GM12878 (cell line): ENCODE measurements around the gene RNF175. TPM values are rescaled to one million over a fixed set of nuclear protein-coding genes. Genes with fewer than 3 reads are reported as not detected.

Experiments used
- ATAC-seq: fragments of 200-7000 bp; cut with Tn5 transposase; 3 replicates; pipeline ENCODE4 v1.9.1; 2020; ENCODE audit warnings: mild to moderate bottlenecking, moderate library complexity
- BruUV-seq: library from RNA; stranded (reverse); fragments of 400-500 nt; replicated peaks from 2 replicates; lab custom pipeline; 2021; lab: Mats Ljungman, UMichigan
- CTCF ChIA-PET: fragments of 300-600 bp; sonication (Branson Sonifier 250); formaldehyde crosslinking; extraction: SDS; loops from one replicate; lab custom pipeline; 2021; ENCODE audit warnings: inconsistent platforms; lab: Yijun Ruan, JAX
- POLR2A ChIA-PET: fragments of 350-600 bp; formaldehyde crosslinking; extraction: SDS; loops from one replicate; lab custom pipeline; 2021; ENCODE audit warnings: inconsistent platforms; lab: Charles Lee
- RAD21 ChIA-PET: fragments of 300-600 bp; sonication (Branson Sonifier 250); formaldehyde crosslinking; loops from one replicate; lab custom pipeline; 2023; ENCODE audit warnings: antibody characterized with exemption; ENCODE audit not compliant: unreplicated experiment; lab: Charles Lee
- SMC1A ChIA-PET: fragments of 300-600 bp; sonication (Branson Sonifier 250); formaldehyde crosslinking; loops from one replicate; lab custom pipeline; 2023; ENCODE audit not compliant: unreplicated experiment, uncharacterized antibody; lab: Charles Lee
- DNase-seq: peaks from one replicate; pipeline ENCODE4 v3.0.0-alpha.2; 2011; ENCODE audit warnings: low read depth, low spot score
- FAIRE-seq: peaks from 3 replicates; lab custom pipeline; 2011; peaks lifted over from hg19 to GRCh38; lab: Jason Lieb, UNC
- H2AFZ ChIP-seq: 2 replicates; pipeline ENCODE4 v1.6.0; 2011; ENCODE audit warnings: low read depth, low read length, control low read depth; ENCODE audit not compliant: control insufficient read depth
- H3K27ac ChIP-seq: 2 replicates; pipeline ENCODE4 v1.5.1; 2011; ENCODE audit warnings: control low read depth; ENCODE audit not compliant: control insufficient read depth, insufficient read depth
- H3K27me3 ChIP-seq, 2 experiments: replicated peaks in 1 of 2; 2 replicates each; pipeline versions ENCODE4 v1.6.0 to v1.6.1; 2011; ENCODE audit warnings: low read length in 1 of 2; ENCODE audit not compliant: control insufficient read depth in 2 of 2, insufficient read depth in 2 of 2
- H3K36me3 ChIP-seq, 2 experiments: 2 replicates each; pipeline ENCODE4 v1.5.1; 2011; ENCODE audit warnings: low read length in 1 of 2; ENCODE audit not compliant: control insufficient read depth in 2 of 2, insufficient read depth in 2 of 2
- H3K4me1 ChIP-seq: 2 replicates; pipeline ENCODE4 v1.6.1; 2011; ENCODE audit warnings: mild to moderate bottlenecking, low read length, moderate library complexity, mixed read lengths; ENCODE audit not compliant: control insufficient read depth, insufficient read depth
- H3K4me2 ChIP-seq: 2 replicates; pipeline ENCODE4 v1.6.0; 2011; ENCODE audit warnings: control low read depth; ENCODE audit not compliant: control insufficient read depth, insufficient read depth
- H3K4me3 ChIP-seq: fragments of 200-600 bp; sonication (generic); 2 replicates; pipeline ENCODE4 v1.5.1; 2016
- H3K79me2 ChIP-seq: 2 replicates; pipeline ENCODE4 v1.6.0; 2011; ENCODE audit warnings: low read length; ENCODE audit not compliant: control insufficient read depth, insufficient read depth
- H3K9ac ChIP-seq: 2 replicates; pipeline ENCODE4 v1.8.0; 2011; ENCODE audit warnings: low read length, control low read depth, mixed read lengths; ENCODE audit not compliant: control insufficient read depth, insufficient read depth
- H3K9me3 ChIP-seq: replicated peaks from 3 replicates; pipeline ENCODE4 v1.5.1; 2011; ENCODE audit warnings: mild to moderate bottlenecking, low read length; ENCODE audit not compliant: control insufficient read depth, insufficient read depth
- H4K20me1 ChIP-seq: 2 replicates; pipeline ENCODE4 v1.6.0; 2011; ENCODE audit not compliant: control insufficient read depth, insufficient read depth
- CEBPB ChIP-seq, 2 experiments: fragments of 150-350 bp in 1 of 2; IDR thresholded peaks; 2 replicates each; pipeline ENCODE4 v1.6.1; 2012 to 2014; ENCODE audit warnings: low read depth in 2 of 2, low read length in 2 of 2, borderline replicate concordance in 1 of 2, inconsistent platforms in 1 of 2
- CREB1 ChIP-seq: IDR thresholded peaks from 2 replicates; pipeline ENCODE4 v1.6.1; 2012; ENCODE audit warnings: low read depth, mild to moderate bottlenecking, inconsistent platforms
- E4F1 ChIP-seq: fragments of 450-650 bp; IDR thresholded peaks from 2 replicates; pipeline ENCODE4 v1.6.1; 2018; ENCODE audit warnings: borderline replicate concordance, mild to moderate bottlenecking; ENCODE audit not compliant: partially characterized antibody
- FOS ChIP-seq: IDR thresholded peaks from 3 replicates; pipeline ENCODE4 v1.6.1; 2011; ENCODE audit warnings: borderline replicate concordance; ENCODE audit not compliant: insufficient read length; ENCODE audit errors: extremely low read depth
- GATAD2B ChIP-seq: fragments of 450-650 bp; conservative IDR thresholded peaks from 2 replicates; pipeline ENCODE4 v1.6.1; 2017; ENCODE audit warnings: low read depth, mild to moderate bottlenecking, moderate library complexity
- NFXL1 ChIP-seq: fragments of 450-650 bp; IDR thresholded peaks from 2 replicates; pipeline ENCODE4 v1.6.1; 2017; ENCODE audit warnings: antibody characterized with exemption, mild to moderate bottlenecking, borderline replicate concordance
- NRF1 ChIP-seq: conservative IDR thresholded peaks from 2 replicates; pipeline ENCODE4 v1.6.1; 2011; ENCODE audit warnings: mild to moderate bottlenecking, low read depth, low read length, improper control_type of control experiment
- PAX8 ChIP-seq: fragments of 450-650 bp; IDR thresholded peaks from 2 replicates; pipeline ENCODE4 v1.6.1; 2017; ENCODE audit warnings: mild to moderate bottlenecking, moderate library complexity
- REST ChIP-seq: IDR thresholded peaks from 2 replicates; pipeline ENCODE4 v1.6.1; 2012; ENCODE audit warnings: mild to moderate bottlenecking, low read depth, low read length
- YBX1 ChIP-seq: fragments of 450-650 bp; IDR thresholded peaks from 2 replicates; pipeline ENCODE4 v1.6.1; 2016; ENCODE audit warnings: antibody characterized with exemption
- ZSCAN29 ChIP-seq: fragments of 450-650 bp; IDR thresholded peaks from 2 replicates; pipeline ENCODE4 v1.6.1; 2017; ENCODE audit warnings: mild to moderate bottlenecking, moderate library complexity
- WGBS: methylation state at CpG from one replicate; pipeline ENCODE4 v1.1.6; 2016; ENCODE audit warnings: low lambda C conversion rate; ENCODE audit not compliant: insufficient replicate concordance, insufficient coverage; ENCODE audit errors: missing lambda C conversion rate; 5-methylcytosine and 5-hydroxymethylcytosine counted together
- in situ Hi-C: fragments of 300-500 bp; cut with MboI; formaldehyde crosslinking; loops from 9 replicates; pipeline ENCODE4 v1.14.3; 2018; ENCODE audit warnings: mixed read lengths
- intact Hi-C: fragments of 100-400 bp; cut with micrococcal nuclease; formaldehyde crosslinking; loops from one replicate; pipeline ENCODE4 v1.14.2; 2022; ENCODE audit not compliant: unreplicated experiment
- polyA plus RNA-seq, 11 experiments: library from polyadenylated mRNA; depleted of rRNA in 4 of 11; unstranded in 6 of 11; stranded (reverse) in 5 of 11; fragments of >200 nt; fragmentation: Nextera tagmentation in 4 of 11; fragmentation: Illumina TruSeq in 1 of 11; extraction: Ambion mirVana in 4 of 11; extraction: Trizol in 1 of 11; gene quantifications; 1 replicate in 1 of 11; 2 replicates in 10 of 11; pipeline versions ENCODE4 v1.2.1 to v1.2.3, GENCODE V29; 2011 to 2016; ENCODE audit warnings: inconsistent platforms in 2 of 11, missing spikeins in 2 of 11, low read depth in 1 of 11
- total RNA-seq, 4 experiments: library from RNA; depleted of rRNA in 3 of 4; stranded (reverse); fragments of >200 nt in 3 of 4; fragmentation: Illumina TruSeq in 1 of 4; extraction: Trizol in 1 of 4; gene quantifications; 2 replicates each; pipeline versions ENCODE4 v1.2.1 to v1.2.3, GENCODE V29; 2013 to 2021
- TF ChIP-seq, protein P1 (sequence below): fragments of 150-350 bp; IDR thresholded peaks from 2 replicates; pipeline ENCODE4 v1.6.1; 2014; ENCODE audit warnings: mild to moderate bottlenecking, low read depth, low read length
- TF ChIP-seq, protein P2 (sequence below): fragments of 450-650 bp; IDR thresholded peaks from 2 replicates; pipeline ENCODE4 v1.6.1; 2017; ENCODE audit warnings: mild to moderate bottlenecking, low read depth, inconsistent platforms; ENCODE audit not compliant: poor library complexity, severe bottlenecking

RNF175 gene
- total and polyA plus RNA-seq, 10 of the 15 experiments (the other 5 are each of a cell fraction or from before 2014, with no cell fraction given) = not detected

DNA sequence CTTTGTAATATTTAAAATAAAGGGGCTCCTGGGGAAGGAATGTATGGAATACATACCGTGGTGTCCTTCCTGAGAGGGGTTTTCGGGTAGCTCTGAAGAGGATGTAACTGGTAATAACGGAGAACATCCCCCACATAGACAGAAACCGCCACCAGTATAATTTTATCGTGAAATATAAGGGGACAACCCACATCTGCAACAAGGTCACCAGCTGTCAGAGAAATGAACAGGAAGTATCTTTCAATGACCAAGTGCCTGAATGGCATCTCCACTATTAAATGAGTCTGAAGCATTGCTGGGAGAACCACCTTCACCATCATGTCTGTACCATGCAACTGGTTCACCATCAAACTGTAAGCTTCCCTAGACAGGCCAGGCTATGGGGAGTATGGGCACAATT lies 31.7 kb downstream of the RNF175 start (continued):
- no peak for TF ChIP-seq REST
- TF ChIP-seq NRF1 = no peak
- no peak for TF ChIP-seq YBX1
- TF ChIP-seq FOS = no peak
- TF ChIP-seq E4F1 = no peak

DNA sequence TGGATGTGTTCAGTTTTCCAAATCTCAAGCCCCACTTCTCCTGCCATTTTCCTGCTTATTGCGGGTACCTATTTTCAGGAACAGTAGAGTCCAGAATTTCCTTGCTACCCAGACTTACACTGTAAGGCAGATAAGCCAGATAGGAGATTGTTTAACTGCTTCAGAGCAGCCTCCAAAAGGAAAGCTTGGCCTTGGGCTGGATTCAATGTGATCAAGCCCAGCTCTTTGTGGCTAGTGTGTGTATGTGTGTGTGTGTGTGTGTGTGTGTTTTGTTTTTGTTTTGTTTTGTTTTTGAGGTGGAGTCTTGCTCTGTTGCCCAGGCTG lies 34.0 kb downstream of the RNF175 start:
- H3K4me3 ChIP-seq = no peak overlapping the region
- peaks cover 0 to 2% of the 10 kb centered on the region in 2 experiments; a peak in 1 of 4 replicates for H3K27me3 ChIP-seq
- intact Hi-C loops = no loop called here
- no peaks in the 10 kb centered on the region for H4K20me1 ChIP-seq
- H3K36me3 ChIP-seq = no peaks in the 10 kb centered on the region
- peaks cover 9% of the 10 kb centered on the region; the same call in 1 of the 2 replicates for H3K4me1 ChIP-seq
- BruUV-seq = no TSS peak
- ChIA-PET RAD21 (no interaction called here), SMC1A (no interaction called here)
- TF ChIP-seq, protein P1, sequence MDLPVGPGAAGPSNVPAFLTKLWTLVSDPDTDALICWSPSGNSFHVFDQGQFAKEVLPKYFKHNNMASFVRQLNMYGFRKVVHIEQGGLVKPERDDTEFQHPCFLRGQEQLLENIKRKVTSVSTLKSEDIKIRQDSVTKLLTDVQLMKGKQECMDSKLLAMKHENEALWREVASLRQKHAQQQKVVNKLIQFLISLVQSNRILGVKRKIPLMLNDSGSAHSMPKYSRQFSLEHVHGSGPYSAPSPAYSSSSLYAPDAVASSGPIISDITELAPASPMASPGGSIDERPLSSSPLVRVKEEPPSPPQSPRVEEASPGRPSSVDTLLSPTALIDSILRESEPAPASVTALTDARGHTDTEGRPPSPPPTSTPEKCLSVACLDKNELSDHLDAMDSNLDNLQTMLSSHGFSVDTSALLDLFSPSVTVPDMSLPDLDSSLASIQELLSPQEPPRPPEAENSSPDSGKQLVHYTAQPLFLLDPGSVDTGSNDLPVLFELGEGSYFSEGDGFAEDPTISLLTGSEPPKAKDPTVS = no peak
- TF ChIP-seq ZSCAN29 = no peak
- TF ChIP-seq CREB1 = no peak
- TF ChIP-seq NFXL1 = no peak
- TF ChIP-seq, protein P2, sequence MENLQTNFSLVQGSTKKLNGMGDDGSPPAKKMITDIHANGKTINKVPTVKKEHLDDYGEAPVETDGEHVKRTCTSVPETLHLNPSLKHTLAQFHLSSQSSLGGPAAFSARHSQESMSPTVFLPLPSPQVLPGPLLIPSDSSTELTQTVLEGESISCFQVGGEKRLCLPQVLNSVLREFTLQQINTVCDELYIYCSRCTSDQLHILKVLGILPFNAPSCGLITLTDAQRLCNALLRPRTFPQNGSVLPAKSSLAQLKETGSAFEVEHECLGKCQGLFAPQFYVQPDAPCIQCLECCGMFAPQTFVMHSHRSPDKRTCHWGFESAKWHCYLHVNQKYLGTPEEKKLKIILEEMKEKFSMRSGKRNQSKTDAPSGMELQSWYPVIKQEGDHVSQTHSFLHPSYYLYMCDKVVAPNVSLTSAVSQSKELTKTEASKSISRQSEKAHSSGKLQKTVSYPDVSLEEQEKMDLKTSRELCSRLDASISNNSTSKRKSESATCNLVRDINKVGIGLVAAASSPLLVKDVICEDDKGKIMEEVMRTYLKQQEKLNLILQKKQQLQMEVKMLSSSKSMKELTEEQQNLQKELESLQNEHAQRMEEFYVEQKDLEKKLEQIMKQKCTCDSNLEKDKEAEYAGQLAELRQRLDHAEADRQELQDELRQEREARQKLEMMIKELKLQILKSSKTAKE = no peak
- TF ChIP-seq GATAD2B = no peak
- no peak for TF ChIP-seq PAX8
- no peak for TF ChIP-seq CEBPB (IDR thresholded peaks at IDR 0.05; ENCODE audit: borderline replicate concordance in 1 of 2, low read depth in 2 of 2, low read length in 2 of 2)
- TF ChIP-seq, all 136 proteins: peak for 0
- H3K9me3 ChIP-seq = no peaks in the 10 kb centered on the region
- no peak for ATAC-seq
- DNase-seq = no peak
- in situ Hi-C loops = no loop called here
- 40% methylated on average over 1 of the region's 1 CpG for WGBS
- H3K9ac ChIP-seq = no peak overlapping the region
- no peak for FAIRE-seq
- CTCF ChIA-PET = interaction anchor here (1.1 to 1.9 kb wide), 2 partner anchors 24 to 83 kb away, joined by 4 to 7 read pairs; no protein-coding TSS in a partner anchor
- no peaks in the 10 kb centered on the region for H3K79me2 ChIP-seq
- H2AFZ ChIP-seq = no peak overlapping the region
- no peak overlapping the region for H3K4me2 ChIP-seq
- H3K27ac ChIP-seq = no peak overlapping the region
- POLR2A ChIA-PET = no interaction called here
